ENCODE measurements around the gene LRRC58. TPM values are rescaled to one million over a fixed set of nuclear protein-coding genes. Genes with fewer than 3 reads are reported as not detected.

Gene LRRC58
- total RNA-seq, 1 experiment from 2014 or later: 34.8 TPM

GRCh38 chr3:120349855-120350125 lies 636 bp upstream of the LRRC58 start (continued):
- no peak for TF ChIP-seq REST (IDR thresholded peaks at IDR 0.05; ENCODE audit: low read depth)
- no peak for TF ChIP-seq ZFX (IDR thresholded peaks at IDR 0.05)
- TF ChIP-seq POLR2A (IDR thresholded peaks at IDR 0.05; ENCODE audit: borderline replicate concordance, extremely low read depth, insufficient read depth, insufficient read length): no peak

- Histone ChIP-seq H3K4me2 (ENCODE audit: low read length) (peak overlapping the region; percentile 96), H3K27ac (ENCODE audit: low read depth, low read length) (peak overlapping the region; percentile 76), H2AFZ (ENCODE audit: low read depth, low read length, poor library complexity, severe bottlenecking) (no peak overlapping the region), H3K4me3 (replicated peaks in 1 of 2; ENCODE audit: low read depth in 1 of 2, low read length in 2 of 2) (peak overlapping the region; percentile 78 to 93), H3K27me3 (ENCODE audit: insufficient read depth, low read length) (no peaks in the 10 kb centered on the region), H3K9ac (ENCODE audit: low read length) (peak overlapping the region; percentile 88), H3K79me2 (ENCODE audit: insufficient read depth, low read length) (peaks cover 55% of the 10 kb centered on the region), H3K9me3 (ENCODE audit: control insufficient read depth in 1 of 2, insufficient read depth in 1 of 2, low read depth in 1 of 2, low read length in 2 of 2) (no peaks in the 10 kb centered on the region), H4K20me1 (ENCODE audit: insufficient read depth) (peaks cover 15% of the 10 kb centered on the region; the same call in 1 of the 2 replicates), H3K9me2 (ENCODE audit: insufficient read depth) (no peaks in the 10 kb centered on the region), H3K4me1 (ENCODE audit: control insufficient read depth in 1 of 2, insufficient read depth in 2 of 2, low read length in 2 of 2) (peaks cover 14 to 40% of the 10 kb centered on the region in 2 experiments), H3K36me3 (ENCODE audit: control insufficient read depth in 1 of 2, insufficient read depth in 2 of 2, low read length in 2 of 2) (peaks cover 3% of the 10 kb centered on the region in 2 experiments; a peak in 1 of 4 replicates)
- POLR2A ChIA-PET: interaction anchor here (1.2 to 2.3 kb wide), 3 partner anchors 10 to 69 kb away, joined by 3 to 9 read pairs (median 8); no protein-coding TSS in a partner anchor
- ATAC-seq (peak; percentile 36; the same call in 1 of the 2 replicates), DNase-seq (ENCODE audit: low read depth, low spot score) (no peak)
- intact Hi-C loops (cut with micrococcal nuclease): loop anchor here (5.0 kb wide), 1 partner anchor 69 kb away; no protein-coding TSS in a partner anchor
- CTCF ChIA-PET: interaction anchor here (2.4 to 2.7 kb wide), 2 partner anchors 70 to 211 kb away, joined by 7 to 26 read pairs; no protein-coding TSS in a partner anchor
- TF ChIP-seq REST (IDR thresholded peaks at IDR 0.05; ENCODE audit: low read depth) (no peak), JUND (IDR thresholded peaks at IDR 0.05) (no peak), ZFX (IDR thresholded peaks at IDR 0.05) (peak; percentile 97; the same call in 1 of the 2 replicates)
- BruUV-seq (replicated peaks): TSS peak; percentile 46
- RAD21 ChIA-PET (ENCODE audit: low non-redundant PET in 1 of 2, low total read pairs in 2 of 2, uncharacterized antibody in 2 of 2, unreplicated experiment in 2 of 2): interaction anchor here (0.5 to 2.0 kb wide), 2 partner anchors 69 to 104 kb away, joined by 3 to 9 read pairs; no protein-coding TSS in a partner anchor
Observed at GRCh38 chr3:120348065-120348990, 826 bp downstream of the LRRC58 start.

Data from HCT116 (cell line).